Keratinocyte (primary cell): ENCODE results near the gene ERMAP. TPM values are rescaled to one million over a fixed set of nuclear protein-coding genes. Genes with fewer than 3 reads are reported as not detected.

Experiments
- DNase-seq: peaks from one replicate; pipeline ENCODE4 v3.0.0-alpha.2; 2011; ENCODE audit warnings: low read depth, missing footprints, low spot score
- FAIRE-seq: peaks from 2 replicates; lab custom pipeline; 2011; peaks lifted over from hg19 to GRCh38; lab: Jason Lieb, UNC
- H2AFZ ChIP-seq: 2 replicates; pipeline ENCODE4 v1.6.0; 2012; ENCODE audit warnings: low read length, control low read depth, inconsistent platforms; ENCODE audit not compliant: control insufficient read depth
- H3K27ac ChIP-seq: 2 replicates; pipeline ENCODE4 v1.5.1; 2011; ENCODE audit warnings: low read length; ENCODE audit not compliant: control insufficient read depth, insufficient read depth
- H3K27me3 ChIP-seq: 3 replicates; pipeline ENCODE4 v1.6.0; 2011; ENCODE audit warnings: low read length; ENCODE audit not compliant: control insufficient read depth, insufficient read depth; ENCODE audit errors: extremely low read depth
- H3K36me3 ChIP-seq, 2 experiments: 2 replicates in 1 of 2; 3 replicates in 1 of 2; pipeline ENCODE4 v1.5.1; 2011; ENCODE audit warnings: low read length in 2 of 2, mild to moderate bottlenecking in 1 of 2; ENCODE audit not compliant: control insufficient read depth in 2 of 2, insufficient read depth in 2 of 2; ENCODE audit errors: extremely low read depth in 1 of 2
- H3K4me1 ChIP-seq: 3 replicates; pipeline ENCODE4 v1.5.1; 2011; ENCODE audit warnings: low read length; ENCODE audit not compliant: control insufficient read depth, insufficient read depth; ENCODE audit errors: extremely low read depth
- H3K4me2 ChIP-seq: 3 replicates; pipeline ENCODE4 v1.6.0; 2011; ENCODE audit warnings: low read depth, low read length; ENCODE audit not compliant: control insufficient read depth, insufficient read depth; ENCODE audit errors: extremely low read depth
- H3K4me3 ChIP-seq, 3 experiments: fragments of 200-600 bp in 1 of 3; sonication (generic) in 1 of 3; 2 replicates in 2 of 3; 3 replicates in 1 of 3; pipeline ENCODE4 v1.5.1; 2011 to 2016; ENCODE audit warnings: low read length in 3 of 3, mild to moderate bottlenecking in 3 of 3, control low read depth in 2 of 3, inconsistent platforms in 1 of 3, low read depth in 1 of 3, mixed read lengths in 1 of 3, mixed run types in 1 of 3, moderate library complexity in 1 of 3; ENCODE audit not compliant: control insufficient read depth in 2 of 3, insufficient read depth in 2 of 3; ENCODE audit errors: extremely low read depth in 1 of 3
- H3K79me2 ChIP-seq: 2 replicates; pipeline ENCODE4 v1.6.0; 2012; ENCODE audit warnings: low read length; ENCODE audit not compliant: control insufficient read depth, insufficient read depth
- H3K9ac ChIP-seq: 3 replicates; pipeline ENCODE4 v1.6.0; 2011; ENCODE audit warnings: low read length; ENCODE audit not compliant: control insufficient read depth, insufficient read depth; ENCODE audit errors: extremely low read depth
- H3K9me1 ChIP-seq: 3 replicates; pipeline ENCODE4 v1.6.0; 2011; ENCODE audit warnings: low read length; ENCODE audit not compliant: control insufficient read depth, insufficient read depth; ENCODE audit errors: extremely low read depth
- H3K9me3 ChIP-seq: 2 replicates; pipeline ENCODE4 v1.5.1; 2012; ENCODE audit warnings: low read depth, low read length; ENCODE audit not compliant: control insufficient read depth
- H4K20me1 ChIP-seq: 3 replicates; pipeline ENCODE4 v1.6.0; 2011; ENCODE audit warnings: low read length; ENCODE audit not compliant: control insufficient read depth, insufficient read depth; ENCODE audit errors: extremely low read depth
- EZH2 ChIP-seq: IDR thresholded peaks from one replicate; pipeline ENCODE4 v1.6.1; 2012; ENCODE audit warnings: inconsistent platforms, mild to moderate bottlenecking, low read length, moderate library complexity
- dilution Hi-C: fragments of 300-500 bp; cut with MboI; formaldehyde crosslinking; loops from one replicate; pipeline ENCODE4 v1.7.0; 2020; ENCODE audit warnings: low sequenced_read_pairs; ENCODE audit not compliant: extremely low pct_ligation_motif_present
- polyA plus RNA-seq, 5 experiments: library from polyadenylated mRNA; depleted of rRNA in 3 of 5; stranded (reverse) in 3 of 5; stranded (forward) in 1 of 5; unstranded in 1 of 5; fragments of >200 nt; gene quantifications; 1 replicate in 1 of 5; 2 replicates in 3 of 5; 3 replicates in 1 of 5; pipeline versions ENCODE4 v1.2.1 to v1.2.3, GENCODE V29; 2011 to 2012; ENCODE audit warnings: missing spikeins in 2 of 5, low read depth in 1 of 5, low replicate concordance in 1 of 5
- TF ChIP-seq, protein P1 (sequence below), 3 experiments: IDR thresholded peaks in 1 of 3; conservative IDR thresholded peaks in 1 of 3; optimal IDR thresholded peaks in 1 of 3; 2 replicates in 2 of 3; 3 replicates in 1 of 3; pipeline versions ENCODE3 to v1.5.1; 2011; ENCODE audit warnings: low read length in 3 of 3, mild to moderate bottlenecking in 3 of 3, moderate library complexity in 2 of 3, control low read depth in 1 of 3, inconsistent platforms in 1 of 3; ENCODE audit not compliant: insufficient read depth in 2 of 3; ENCODE audit errors: extremely low read depth in 1 of 3

Gene ERMAP
- polyA plus RNA-seq, 1 donor (not counting 4 experiments of a cell fraction or from before 2014, with no cell fraction given), result 5.6 TPM

GRCh38 chr1:42833981-42834380, 17.1 kb downstream of the ERMAP start:
- dilution Hi-C loops, result no loop called here
- no peak for TF ChIP-seq EZH2
- TF ChIP-seq, protein P1, sequence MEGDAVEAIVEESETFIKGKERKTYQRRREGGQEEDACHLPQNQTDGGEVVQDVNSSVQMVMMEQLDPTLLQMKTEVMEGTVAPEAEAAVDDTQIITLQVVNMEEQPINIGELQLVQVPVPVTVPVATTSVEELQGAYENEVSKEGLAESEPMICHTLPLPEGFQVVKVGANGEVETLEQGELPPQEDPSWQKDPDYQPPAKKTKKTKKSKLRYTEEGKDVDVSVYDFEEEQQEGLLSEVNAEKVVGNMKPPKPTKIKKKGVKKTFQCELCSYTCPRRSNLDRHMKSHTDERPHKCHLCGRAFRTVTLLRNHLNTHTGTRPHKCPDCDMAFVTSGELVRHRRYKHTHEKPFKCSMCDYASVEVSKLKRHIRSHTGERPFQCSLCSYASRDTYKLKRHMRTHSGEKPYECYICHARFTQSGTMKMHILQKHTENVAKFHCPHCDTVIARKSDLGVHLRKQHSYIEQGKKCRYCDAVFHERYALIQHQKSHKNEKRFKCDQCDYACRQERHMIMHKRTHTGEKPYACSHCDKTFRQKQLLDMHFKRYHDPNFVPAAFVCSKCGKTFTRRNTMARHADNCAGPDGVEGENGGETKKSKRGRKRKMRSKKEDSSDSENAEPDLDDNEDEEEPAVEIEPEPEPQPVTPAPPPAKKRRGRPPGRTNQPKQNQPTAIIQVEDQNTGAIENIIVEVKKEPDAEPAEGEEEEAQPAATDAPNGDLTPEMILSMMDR (optimal IDR thresholded peaks at IDR 0.05 in 1 of 3, IDR thresholded peaks at IDR 0.05 in 1 of 3, conservative IDR thresholded peaks at IDR 0.05 in 1 of 3; ENCODE audit: extremely low read depth in 1 of 3, insufficient read depth in 2 of 3, low read length in 3 of 3), result no peak
- peaks cover 0 to 2% of the 10 kb centered on the region in 2 experiments for H3K36me3 ChIP-seq
- no peak overlapping the region for H3K4me3 ChIP-seq
- no peak overlapping the region for H2AFZ ChIP-seq
- no peaks in the 10 kb centered on the region for H3K27me3 ChIP-seq
- H4K20me1 ChIP-seq, result no peaks in the 10 kb centered on the region
- no peak overlapping the region for H3K4me2 ChIP-seq
- no peak for FAIRE-seq
- no peaks in the 10 kb centered on the region for H3K79me2 ChIP-seq
- no peak overlapping the region for H3K27ac ChIP-seq
- H3K4me1 ChIP-seq, result no peaks in the 10 kb centered on the region
- no peaks in the 10 kb centered on the region for H3K9me1 ChIP-seq
- H3K9me3 ChIP-seq, result no peaks in the 10 kb centered on the region
- no peak for DNase-seq
- no peak overlapping the region for H3K9ac ChIP-seq

DNA sequence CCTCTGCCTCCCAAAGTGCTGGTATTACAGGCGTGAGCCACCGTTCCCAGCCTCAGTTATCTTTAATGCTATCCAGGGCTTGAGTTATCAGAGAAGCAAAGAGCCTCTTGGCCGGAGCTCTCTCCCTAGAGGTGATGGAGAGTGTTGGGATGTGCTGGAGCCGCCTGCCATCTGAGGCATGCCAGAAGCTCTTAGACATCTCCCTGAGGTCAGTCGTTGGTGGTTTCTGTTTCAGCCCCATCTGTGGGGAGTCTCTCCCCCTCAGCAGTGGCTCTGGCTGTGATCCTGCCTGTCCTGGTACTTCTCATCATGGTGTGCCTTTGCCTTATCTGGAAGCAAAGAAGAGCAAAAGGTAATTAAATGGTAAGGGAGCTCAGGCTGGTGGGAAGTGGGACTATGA, 17.9 kb downstream of the ERMAP start:
- Histone ChIP-seq H3K27ac (no peak overlapping the region), H3K36me3 (peaks cover 0 to 2% of the 10 kb centered on the region in 2 experiments), H3K9me3 (no peaks in the 10 kb centered on the region), H3K27me3 (no peaks in the 10 kb centered on the region), H3K4me3 (no peak overlapping the region), H2AFZ (no peak overlapping the region), H3K9me1 (no peaks in the 10 kb centered on the region), H3K79me2 (no peaks in the 10 kb centered on the region), H3K4me2 (no peak overlapping the region), H3K9ac (no peak overlapping the region), H4K20me1 (no peaks in the 10 kb centered on the region), H3K4me1 (no peaks in the 10 kb centered on the region)
- TF ChIP-seq, protein P1 (optimal IDR thresholded peaks at IDR 0.05 in 1 of 3, IDR thresholded peaks at IDR 0.05 in 1 of 3, conservative IDR thresholded peaks at IDR 0.05 in 1 of 3; ENCODE audit: extremely low read depth in 1 of 3, insufficient read depth in 2 of 3, low read length in 3 of 3), result no peak
- TF ChIP-seq EZH2, result no peak
- dilution Hi-C loops, result no loop called here
- FAIRE-seq, result no peak
- no peak for DNase-seq
